GM12891 (cell line): ENCODE measurements around the gene ZNF248.

Experiments
- PAX5 ChIP-seq: IDR thresholded peaks from 2 replicates; pipeline ENCODE4 v1.6.1; 2011; ENCODE audit warnings: low read length, moderate library complexity, mild to moderate bottlenecking; ENCODE audit not compliant: insufficient read depth, severe bottlenecking
- POLR2A ChIP-seq: IDR thresholded peaks from 2 replicates; pipeline ENCODE4 v1.6.1; 2011; ENCODE audit warnings: low read depth, low read length, control low read depth
- POLR2AphosphoS5 ChIP-seq: IDR thresholded peaks from 2 replicates; pipeline ENCODE4 v1.6.1; 2011; ENCODE audit warnings: low read depth, low read length, control low read depth
- SPI1 ChIP-seq: IDR thresholded peaks from 2 replicates; pipeline ENCODE4 v1.6.1; 2011; ENCODE audit warnings: low read depth, low read length, control low read depth
- TAF1 ChIP-seq: IDR thresholded peaks from 2 replicates; pipeline ENCODE4 v1.6.1; 2011; ENCODE audit warnings: low read depth, low read length, control low read depth

GRCh38 chr10:37812290-37812689, 45.1 kb downstream of the ZNF248 start:
- no peak for TF ChIP-seq POLR2A
- no peak for TF ChIP-seq POLR2AphosphoS5
- TF ChIP-seq PAX5: no peak
- TF ChIP-seq SPI1: no peak
- TF ChIP-seq TAF1: no peak
